SKM-1 treated with dmso at 0.1 percent for 144 hours (cell line): ENCODE measurements around the gene CILP.

Source experiments
- DNase-seq: peaks from one replicate; lab custom pipeline; 2025; ENCODE audit not compliant: unreplicated experiment; lab: John Stamatoyannopoulos, UW

The CILP gene

DNA sequence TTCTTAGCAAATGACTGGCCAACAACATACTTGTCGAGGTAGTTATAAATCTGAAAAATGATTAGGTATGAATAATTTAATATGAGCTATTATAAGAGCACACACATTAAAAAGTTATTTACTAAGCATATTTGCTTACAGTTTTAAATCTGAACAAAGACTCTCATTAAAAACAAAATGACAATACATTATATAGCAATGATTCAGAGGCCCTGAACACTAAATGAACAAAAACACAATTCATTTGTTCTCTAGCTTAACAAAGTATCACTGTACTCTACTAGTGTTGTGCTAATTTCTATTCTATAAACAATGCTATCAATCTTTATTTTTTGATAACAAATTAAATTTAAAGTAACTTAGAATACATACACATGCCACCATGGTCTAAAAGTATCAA is 47.1 kb downstream of the CILP start:
- DNase-seq: no peak

DNA sequence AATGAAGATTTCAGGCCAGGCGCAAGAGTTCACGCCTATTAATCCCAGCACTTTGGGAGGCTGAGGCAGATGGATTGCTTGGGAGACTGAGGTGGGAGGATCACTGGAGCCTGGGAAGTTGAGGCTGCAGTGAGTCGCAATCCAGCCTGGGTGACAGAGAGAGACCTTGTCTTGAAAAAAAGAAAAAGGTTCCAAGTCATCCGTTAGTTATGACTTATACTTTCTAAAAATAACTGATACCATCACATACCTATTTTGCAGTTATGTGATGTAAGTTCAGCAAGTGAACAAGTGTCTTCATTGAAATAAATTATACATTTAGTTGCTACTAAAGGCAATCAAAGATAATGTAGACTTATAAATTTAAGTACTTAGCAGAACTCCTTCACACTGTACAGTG is 48.2 kb downstream of the CILP start:
- DNase-seq: no peak

DNA sequence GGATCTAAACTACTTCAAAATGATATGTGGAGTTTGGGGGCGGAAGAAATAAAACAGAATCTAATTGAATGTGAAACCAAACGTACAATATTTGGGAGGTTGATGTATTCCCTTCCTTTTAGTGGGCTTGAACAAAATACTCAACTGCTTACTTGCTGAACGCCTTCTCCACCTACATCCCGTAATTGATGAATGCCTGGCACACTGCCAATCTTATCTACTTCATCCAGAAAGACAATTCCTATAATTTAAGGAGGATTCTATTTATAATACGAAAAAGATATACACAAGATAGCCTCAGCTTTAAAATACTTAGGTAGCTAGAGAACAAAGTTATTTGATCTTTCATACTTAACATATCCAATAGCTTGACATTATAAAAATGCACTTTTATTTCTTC is 54.6 kb downstream of the CILP start:
- no peak for DNase-seq

DNA sequence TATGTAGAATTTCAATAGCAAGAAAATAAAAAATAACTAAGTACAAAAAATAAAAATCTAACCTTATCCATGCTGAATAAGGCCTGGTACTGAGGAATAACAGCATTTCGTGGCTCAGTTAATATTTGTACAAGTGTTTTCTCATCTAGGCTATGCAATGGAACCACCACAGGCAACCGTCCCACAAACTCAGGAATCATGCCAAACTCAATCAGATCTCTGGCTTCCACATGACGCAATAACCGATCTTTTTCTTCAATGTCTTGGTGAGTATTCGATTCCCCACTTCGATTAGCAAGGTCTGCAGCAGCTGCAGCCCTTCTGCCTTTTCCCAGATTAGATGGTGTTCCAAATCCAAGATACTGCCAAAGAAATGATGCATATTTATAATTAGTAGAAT is 56.6 kb downstream of the CILP start:
- DNase-seq: no peak

DNA sequence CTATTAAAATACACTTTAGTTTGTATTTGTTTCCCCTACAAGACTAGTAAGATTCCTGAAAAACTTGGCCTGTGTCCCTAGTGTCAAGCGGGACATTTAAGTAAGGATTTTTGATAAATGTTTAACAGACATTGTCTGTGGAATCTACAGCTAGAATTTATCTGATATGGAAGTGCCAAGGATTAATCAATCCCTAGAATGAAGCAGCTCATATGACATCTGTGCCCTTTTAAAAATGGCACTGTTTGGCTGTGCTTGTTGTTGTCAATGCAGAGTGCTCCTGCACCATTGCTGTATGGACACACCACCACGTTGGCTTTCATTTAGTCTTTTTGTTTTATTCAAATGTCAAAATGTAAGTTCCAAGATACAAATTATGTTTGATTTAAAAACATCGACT is 63.4 kb downstream of the CILP start:
- DNase-seq: no peak

DNA sequence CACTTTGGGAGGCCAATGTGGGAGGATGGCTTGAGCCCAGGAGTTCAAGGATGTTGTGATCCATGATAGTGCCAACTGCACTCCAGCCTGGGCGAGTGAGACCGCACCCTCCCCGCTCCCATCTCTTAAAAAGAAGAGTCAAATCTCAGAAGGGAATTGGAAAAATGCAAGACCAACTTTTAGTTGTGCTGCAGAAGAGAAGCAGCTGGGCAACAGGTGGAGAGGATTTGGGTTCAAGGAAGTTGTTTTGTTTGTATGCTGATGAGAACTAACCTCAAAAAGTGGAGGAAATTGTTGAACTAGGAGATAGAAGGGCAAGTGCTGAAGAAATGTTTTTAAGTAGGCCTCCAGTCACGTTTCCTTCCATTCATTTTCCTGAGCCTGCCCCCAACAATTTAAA is 64.8 kb downstream of the CILP start:
- DNase-seq: no peak
